HEK293 (cell line): ENCODE data around the gene EXOC7.

Source experiments
- CTCF ChIA-PET: fragments of 350-600 bp; formaldehyde crosslinking; extraction: SDS; loops from one replicate; lab custom pipeline; 2021; ENCODE audit warnings: antibody characterized with exemption; lab: Yijun Ruan, JAX
- POLR2A ChIA-PET: fragments of 300-600 bp; formaldehyde crosslinking; extraction: SDS; loops from one replicate; lab custom pipeline; 2020; ENCODE audit warnings: antibody characterized with exemption, inconsistent platforms; lab: Yijun Ruan, JAX
- H3K27ac ChIP-seq: fragments of 200-500 bp; sonication (Bioruptor generic); 2 replicates; pipeline ENCODE4 v1.5.1; 2014; ENCODE audit warnings: low read depth, low read length, control low read depth, inconsistent platforms; ENCODE audit errors: extremely low read depth
- H3K36me3 ChIP-seq, 2 experiments: fragments of 200-500 bp in 1 of 2; sonication (Bioruptor generic) in 1 of 2; 1 replicate in 1 of 2; 2 replicates in 1 of 2; pipeline ENCODE4 v1.5.1; 2014 to 2017; ENCODE audit warnings: inconsistent platforms in 2 of 2, low read length in 2 of 2; ENCODE audit not compliant: control insufficient read depth in 2 of 2, insufficient read depth in 1 of 2
- H3K4me1 ChIP-seq: fragments of 200-500 bp; sonication (Bioruptor generic); 2 replicates; pipeline ENCODE4 v1.5.1; 2014; ENCODE audit warnings: mild to moderate bottlenecking, low read length, inconsistent platforms; ENCODE audit not compliant: control insufficient read depth, insufficient read depth
- H3K4me3 ChIP-seq: 2 replicates; pipeline ENCODE4 v1.5.1; 2011; ENCODE audit warnings: low read depth, mild to moderate bottlenecking, control low read depth, low read length, moderate library complexity
- H3K9me3 ChIP-seq: fragments of 200-500 bp; sonication (Bioruptor generic); 2 replicates; pipeline ENCODE4 v1.5.1; 2014; ENCODE audit warnings: low read depth, low read length, inconsistent platforms; ENCODE audit not compliant: control insufficient read depth, insufficient read depth
- MEIS1 ChIP-seq: sonication (generic); formaldehyde crosslinking; IDR thresholded peaks from 2 replicates; pipeline ENCODE4 v1.8.1; 2022; ENCODE audit warnings: missing genetic modification reagents, mild to moderate bottlenecking, borderline replicate concordance
- PRDM10 ChIP-seq: fragments of 450-650 bp; formaldehyde crosslinking; IDR thresholded peaks from 2 replicates; pipeline ENCODE4 v1.5.1; 2016; ENCODE audit warnings: missing biosample characterization, missing genetic modification characterization
- SCRT2 ChIP-seq: fragments of 450-650 bp; formaldehyde crosslinking; IDR thresholded peaks from 2 replicates; pipeline ENCODE4 v1.5.1; 2016; ENCODE audit warnings: missing biosample characterization, missing genetic modification characterization
- TCF7L2 ChIP-seq: IDR thresholded peaks from 2 replicates; pipeline ENCODE4 v1.6.1; 2011; ENCODE audit warnings: low read depth, mild to moderate bottlenecking, inconsistent platforms, low read length, moderate library complexity, borderline replicate concordance
- ZNF121 ChIP-seq: fragments of 450-650 bp; formaldehyde crosslinking; IDR thresholded peaks from 2 replicates; pipeline ENCODE4 v1.5.1; 2016; ENCODE audit warnings: missing biosample characterization, missing genetic modification characterization
- ZNF133 ChIP-seq: fragments of 450-650 bp; formaldehyde crosslinking; IDR thresholded peaks from 2 replicates; pipeline ENCODE4 v1.5.1; 2016; ENCODE audit warnings: missing biosample characterization, missing genetic modification characterization
- ZNF157 ChIP-seq: fragments of 450-650 bp; formaldehyde crosslinking; IDR thresholded peaks from 2 replicates; pipeline ENCODE4 v1.5.1; 2016; ENCODE audit warnings: missing biosample characterization, missing genetic modification characterization
- ZNF202 ChIP-seq: fragments of 450-650 bp; formaldehyde crosslinking; IDR thresholded peaks from 2 replicates; pipeline ENCODE4 v1.5.1; 2016; ENCODE audit warnings: missing biosample characterization, missing genetic modification characterization, borderline replicate concordance
- ZNF280C ChIP-seq: fragments of 450-650 bp; formaldehyde crosslinking; IDR thresholded peaks from 2 replicates; pipeline ENCODE4 v1.5.1; 2016; ENCODE audit warnings: missing biosample characterization, missing genetic modification characterization
- ZNF391 ChIP-seq: fragments of 450-650 bp; formaldehyde crosslinking; IDR thresholded peaks from 2 replicates; pipeline ENCODE4 v1.5.1; 2016; ENCODE audit warnings: low read depth, missing biosample characterization, missing genetic modification characterization, borderline replicate concordance
- ZNF48 ChIP-seq: fragments of 450-650 bp; formaldehyde crosslinking; IDR thresholded peaks from 2 replicates; pipeline ENCODE4 v1.5.1; 2016; ENCODE audit warnings: missing biosample characterization, missing genetic modification characterization
- ZNF548 ChIP-seq: fragments of 450-650 bp; formaldehyde crosslinking; IDR thresholded peaks from 2 replicates; pipeline ENCODE4 v1.5.1; 2016; ENCODE audit warnings: missing biosample characterization, missing genetic modification characterization

The EXOC7 gene

GRCh38 chr17:76120658-76121008 lies 17.0 kb upstream of the EXOC7 start (continued):
- TF ChIP-seq ZNF48 (no peak), MEIS1 (CRISPR knock-in tag) (no peak), ZNF280C (tag by site-specific recombination) (no peak), ZNF548 (no peak), ZNF121 (tag by site-specific recombination) (no peak)

GRCh38 chr17:76119409-76120371 lies 16.1 kb upstream of the EXOC7 start:
- Histone ChIP-seq H3K27ac (no peak overlapping the region), H3K36me3 (no peaks in the 10 kb centered on the region), H3K4me1 (no peaks in the 10 kb centered on the region), H3K4me3 (no peak overlapping the region), H3K9me3 (no peaks in the 10 kb centered on the region)
- TF ChIP-seq ZNF157 (peak; percentile 95), ZNF202 (tag by site-specific recombination) (no peak), SCRT2 (tag by site-specific recombination) (peak; percentile 76), PRDM10 (tag by site-specific recombination) (peak; percentile 40; the same call in 1 of the 2 replicates)
- POLR2A ChIA-PET, result no interaction called here
- CTCF ChIA-PET, result interaction anchor here (0.6 to 11.8 kb wide), 20 partner anchors 8 to 291 kb away, joined by 3 to 191 read pairs (median 4); no protein-coding TSS in a partner anchor

GRCh38 chr17:76115138-76115754 lies 11.7 kb upstream of the EXOC7 start:
- no peaks in the 10 kb centered on the region for H3K4me1 ChIP-seq
- no peaks in the 10 kb centered on the region for H3K9me3 ChIP-seq
- H3K27ac ChIP-seq, result no peak overlapping the region
- TF ChIP-seq ZNF121 (tag by site-specific recombination), result peak; percentile 74
- no peak for TF ChIP-seq ZNF133 (tag by site-specific recombination)
- no peaks in the 10 kb centered on the region for H3K36me3 ChIP-seq
- POLR2A ChIA-PET, result interaction anchor here (0.6 to 1.6 kb wide), 2 partner anchors 127 to 150 kb away, joined by 3 to 5 read pairs; partner anchors contain the start of gene UBALD2
- H3K4me3 ChIP-seq, result no peak overlapping the region
- CTCF ChIA-PET, result interaction anchor here (0.6 to 1.7 kb wide), 10 partner anchors 8 to 258 kb away, joined by 3 to 12 read pairs (median 5); no protein-coding TSS in a partner anchor

- no peaks in the 10 kb centered on the region for H3K4me1 ChIP-seq
- no peak overlapping the region for H3K27ac ChIP-seq
- H3K4me3 ChIP-seq, result no peak overlapping the region
- H3K36me3 ChIP-seq, result no peaks in the 10 kb centered on the region
- no peaks in the 10 kb centered on the region for H3K9me3 ChIP-seq
- TF ChIP-seq ZNF391 (tag by site-specific recombination), result no peak
- no peak for TF ChIP-seq TCF7L2
- ChIA-PET POLR2A (no interaction called here), CTCF (interaction anchor here (1.0 to 1.8 kb wide), 4 partner anchors 8 to 168 kb away, joined by 3 to 11 read pairs (median 4); no protein-coding TSS in a partner anchor)
Measured at GRCh38 chr17:76111956-76112355, 8.4 kb upstream of the EXOC7 start.
